ENCODE results near the gene MGAT3. TPM values are rescaled to one million over a fixed set of nuclear protein-coding genes. Genes with fewer than 3 reads are reported as not detected.

The MGAT3 gene
- total and polyA plus RNA-seq, 2 donors (not counting 3 experiments of a cell fraction or from before 2014, with no cell fraction given): not detected

- Histone ChIP-seq H3K27me3 (ENCODE audit: control insufficient read depth in 2 of 2, insufficient read depth in 2 of 2, low read length in 2 of 2) (no peaks in the 10 kb centered on the region), H3K9me3 (replicated peaks; ENCODE audit: control insufficient read depth, insufficient read depth, low read length) (no peaks in the 10 kb centered on the region), H3K27ac (ENCODE audit: insufficient read depth, low read depth, low read length) (no peak overlapping the region), H3K4me3 (replicated peaks in 1 of 3; ENCODE audit: insufficient read depth in 1 of 3, low read depth in 1 of 3, low read length in 3 of 3) (no peak overlapping the region), H3K9ac (replicated peaks; ENCODE audit: extremely low read depth, insufficient read depth, low read length) (no peak overlapping the region), H3K4me2 (ENCODE audit: insufficient read depth, low read length) (no peak overlapping the region), H3K4me1 (ENCODE audit: control insufficient read depth, extremely low read depth, insufficient read depth, low read length) (no peaks in the 10 kb centered on the region), H2AFZ (ENCODE audit: low read depth, low read length) (no peak overlapping the region), H4K20me1 (replicated peaks; ENCODE audit: control insufficient read depth, extremely low read depth, insufficient read depth, low read length) (no peaks in the 10 kb centered on the region), H3K79me2 (ENCODE audit: control insufficient read depth, insufficient read depth, low read length) (no peaks in the 10 kb centered on the region), H3K9me1 (replicated peaks; ENCODE audit: control insufficient read depth, extremely low read depth, insufficient read depth, low read length) (no peaks in the 10 kb centered on the region), H3K36me3 (ENCODE audit: control insufficient read depth in 2 of 2, extremely low read depth in 1 of 2, insufficient read depth in 2 of 2, low read length in 2 of 2) (peaks cover 0 to 25% of the 10 kb centered on the region in 2 experiments)
- FAIRE-seq (no peak), DNase-seq (ENCODE audit: low read depth, low spot score) (no peak)
- dilution Hi-C loops (cut with MboI; ENCODE audit: extremely low pct_ligation_motif_present, low sequenced_read_pairs): no loop called here
- TF ChIP-seq POLR2AphosphoS5 (IDR thresholded peaks at IDR 0.05; ENCODE audit: insufficient read depth, low read depth, low read length) (no peak), MYC (IDR thresholded peaks at IDR 0.05; ENCODE audit: low read depth, low read length) (no peak), FOS (IDR thresholded peaks at IDR 0.05; ENCODE audit: borderline replicate concordance, insufficient read depth, low read length) (no peak)
- POLR2A ChIA-PET: no interaction called here
- BruUV-seq (replicated peaks): no TSS peak
- CTCF ChIA-PET: interaction anchor here (1.5 kb wide), 1 partner anchor 15 kb away, joined by 4 read pairs; the partner anchor contains the start of gene TAB1
- intact Hi-C loops (cut with micrococcal nuclease): no loop called here
Measured at GRCh38 chr22:39414886-39415285, 41.9 kb upstream of the MGAT3 start.

GRCh38 chr22:39415506-39415905, 41.3 kb upstream of the MGAT3 start:
- dilution Hi-C loops (cut with MboI; ENCODE audit: extremely low pct_ligation_motif_present, low sequenced_read_pairs): no loop called here
- intact Hi-C loops (cut with micrococcal nuclease): no loop called here
- H3K36me3 ChIP-seq (ENCODE audit: control insufficient read depth in 2 of 2, extremely low read depth in 1 of 2, insufficient read depth in 2 of 2, low read length in 2 of 2): peaks cover 0 to 31% of the 10 kb centered on the region in 2 experiments

More at GRCh38 chr22:39415506-39415905, 41.3 kb upstream of the MGAT3 start:
- no peaks in the 10 kb centered on the region for H3K9me3 ChIP-seq (replicated peaks; ENCODE audit: control insufficient read depth, insufficient read depth, low read length)
- no peaks in the 10 kb centered on the region for H4K20me1 ChIP-seq (replicated peaks; ENCODE audit: control insufficient read depth, extremely low read depth, insufficient read depth, low read length)
- no peak overlapping the region for H2AFZ ChIP-seq (ENCODE audit: low read depth, low read length)
- BruUV-seq (replicated peaks): no TSS peak
- no peaks in the 10 kb centered on the region for H3K4me1 ChIP-seq (ENCODE audit: control insufficient read depth, extremely low read depth, insufficient read depth, low read length)
- H3K9ac ChIP-seq (replicated peaks; ENCODE audit: extremely low read depth, insufficient read depth, low read length): no peak overlapping the region
- no peak overlapping the region for H3K4me3 ChIP-seq (replicated peaks in 1 of 3; ENCODE audit: insufficient read depth in 1 of 3, low read depth in 1 of 3, low read length in 3 of 3)
- no peaks in the 10 kb centered on the region for H3K27me3 ChIP-seq (ENCODE audit: control insufficient read depth in 2 of 2, insufficient read depth in 2 of 2, low read length in 2 of 2)
- POLR2A ChIA-PET: no interaction called here
- FAIRE-seq: no peak
- H3K79me2 ChIP-seq (ENCODE audit: control insufficient read depth, insufficient read depth, low read length): no peaks in the 10 kb centered on the region
- DNase-seq (ENCODE audit: low read depth, low spot score): no peak
- no peaks in the 10 kb centered on the region for H3K9me1 ChIP-seq (replicated peaks; ENCODE audit: control insufficient read depth, extremely low read depth, insufficient read depth, low read length)
- no peak for TF ChIP-seq CTCF (IDR thresholded peaks at IDR 0.05; ENCODE audit: extremely low read depth in 1 of 2, insufficient read depth in 1 of 2, low read depth in 1 of 2, low read length in 2 of 2)
- TF ChIP-seq POLR2AphosphoS5 (IDR thresholded peaks at IDR 0.05; ENCODE audit: insufficient read depth, low read depth, low read length): no peak
- no peak for TF ChIP-seq EZH2 (IDR thresholded peaks at IDR 0.05; ENCODE audit: borderline replicate concordance, low read depth, low read length, severe bottlenecking)
- no peak for TF ChIP-seq MAX (IDR thresholded peaks at IDR 0.05; ENCODE audit: insufficient read depth, insufficient read length)
- TF ChIP-seq GATA2 (IDR thresholded peaks at IDR 0.05; ENCODE audit: insufficient read depth, insufficient read length, low read depth, low read length): no peak
- no peak for TF ChIP-seq POLR2A (IDR thresholded peaks at IDR 0.05; ENCODE audit: low read depth, low read length)
- no peak for TF ChIP-seq JUN (IDR thresholded peaks at IDR 0.05; ENCODE audit: borderline replicate concordance, insufficient read depth, insufficient read length, low read depth)
- TF ChIP-seq FOS (IDR thresholded peaks at IDR 0.05; ENCODE audit: borderline replicate concordance, insufficient read depth, low read length): no peak
- TF ChIP-seq MYC (IDR thresholded peaks at IDR 0.05; ENCODE audit: low read depth, low read length): no peak
- CTCF ChIA-PET: interaction anchor here (1.5 kb wide), 1 partner anchor 16 kb away, joined by 4 read pairs; the partner anchor contains the start of gene TAB1
- H3K4me2 ChIP-seq (ENCODE audit: insufficient read depth, low read length): no peak overlapping the region
- no peak overlapping the region for H3K27ac ChIP-seq (ENCODE audit: insufficient read depth, low read depth, low read length)

Measured in endothelial cell of umbilical vein (primary cell).